Subcutaneous adipose tissue (tissue), 4 donors: ENCODE data around the gene ASPSCR1. TPM values are rescaled to one million over a fixed set of nuclear protein-coding genes. Genes with fewer than 3 reads are reported as not detected.

Source experiments
- total RNA-seq, 4 donors: library from RNA; depleted of rRNA; stranded (reverse); fragments of >200 nt; gene quantifications; one replicate each; pipeline ENCODE4 v1.1.0, GENCODE V29; 2016
- TF ChIP-seq, protein P1 (sequence below): fragments of 450-650 bp; IDR thresholded peaks from one replicate; pipeline ENCODE4 v1.5.1; 2016; ENCODE audit warnings: low read depth, mild to moderate bottlenecking, control low read depth, antibody characterized with exemption, moderate library complexity

Gene ASPSCR1
- total RNA-seq, 4 donors from 2014 or later = 8.2 to 30.1 (median 18.1) TPM

DNA sequence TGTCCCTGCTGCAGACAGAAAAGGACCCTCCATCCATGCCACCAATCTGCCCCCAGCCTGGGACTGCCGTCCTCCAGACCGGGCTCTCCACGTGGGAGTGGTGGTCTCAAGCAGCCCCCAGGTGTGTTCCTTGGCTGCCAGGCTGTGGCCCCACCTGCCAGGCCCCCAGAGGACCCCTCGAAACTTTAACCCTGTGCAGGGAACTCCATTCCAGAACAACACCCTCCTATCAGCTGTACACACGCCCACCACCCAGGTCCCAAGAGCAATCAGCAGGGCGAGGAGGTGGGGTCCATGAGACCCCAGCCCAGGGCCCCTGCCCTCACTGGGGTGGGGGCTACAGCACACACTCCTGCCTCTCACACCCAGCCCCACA is 41.7 kb upstream of the ASPSCR1 start:
- TF ChIP-seq, protein P1, sequence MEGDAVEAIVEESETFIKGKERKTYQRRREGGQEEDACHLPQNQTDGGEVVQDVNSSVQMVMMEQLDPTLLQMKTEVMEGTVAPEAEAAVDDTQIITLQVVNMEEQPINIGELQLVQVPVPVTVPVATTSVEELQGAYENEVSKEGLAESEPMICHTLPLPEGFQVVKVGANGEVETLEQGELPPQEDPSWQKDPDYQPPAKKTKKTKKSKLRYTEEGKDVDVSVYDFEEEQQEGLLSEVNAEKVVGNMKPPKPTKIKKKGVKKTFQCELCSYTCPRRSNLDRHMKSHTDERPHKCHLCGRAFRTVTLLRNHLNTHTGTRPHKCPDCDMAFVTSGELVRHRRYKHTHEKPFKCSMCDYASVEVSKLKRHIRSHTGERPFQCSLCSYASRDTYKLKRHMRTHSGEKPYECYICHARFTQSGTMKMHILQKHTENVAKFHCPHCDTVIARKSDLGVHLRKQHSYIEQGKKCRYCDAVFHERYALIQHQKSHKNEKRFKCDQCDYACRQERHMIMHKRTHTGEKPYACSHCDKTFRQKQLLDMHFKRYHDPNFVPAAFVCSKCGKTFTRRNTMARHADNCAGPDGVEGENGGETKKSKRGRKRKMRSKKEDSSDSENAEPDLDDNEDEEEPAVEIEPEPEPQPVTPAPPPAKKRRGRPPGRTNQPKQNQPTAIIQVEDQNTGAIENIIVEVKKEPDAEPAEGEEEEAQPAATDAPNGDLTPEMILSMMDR = no peak

DNA sequence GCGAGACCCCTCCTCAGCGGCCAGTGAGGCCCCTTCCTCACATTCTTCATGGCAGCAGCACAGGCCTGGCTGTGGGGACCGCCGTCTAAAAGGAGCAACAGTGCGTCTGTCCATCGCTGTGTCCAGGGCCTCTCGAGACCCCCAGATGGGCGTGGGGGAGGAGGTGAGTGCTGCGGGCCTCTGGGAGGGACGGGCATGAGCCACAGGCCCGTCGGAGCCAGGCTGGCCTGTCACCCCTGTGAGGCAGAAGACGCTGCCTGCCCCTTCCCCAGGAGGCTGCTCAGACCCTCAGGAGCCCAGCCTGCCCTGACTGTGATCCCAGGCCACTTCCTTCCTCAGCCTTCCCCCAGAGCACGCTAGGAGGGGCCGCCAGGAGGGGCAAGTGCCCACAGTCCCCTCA is 38.2 kb upstream of the ASPSCR1 start:
- TF ChIP-seq, protein P1 = no peak

DNA sequence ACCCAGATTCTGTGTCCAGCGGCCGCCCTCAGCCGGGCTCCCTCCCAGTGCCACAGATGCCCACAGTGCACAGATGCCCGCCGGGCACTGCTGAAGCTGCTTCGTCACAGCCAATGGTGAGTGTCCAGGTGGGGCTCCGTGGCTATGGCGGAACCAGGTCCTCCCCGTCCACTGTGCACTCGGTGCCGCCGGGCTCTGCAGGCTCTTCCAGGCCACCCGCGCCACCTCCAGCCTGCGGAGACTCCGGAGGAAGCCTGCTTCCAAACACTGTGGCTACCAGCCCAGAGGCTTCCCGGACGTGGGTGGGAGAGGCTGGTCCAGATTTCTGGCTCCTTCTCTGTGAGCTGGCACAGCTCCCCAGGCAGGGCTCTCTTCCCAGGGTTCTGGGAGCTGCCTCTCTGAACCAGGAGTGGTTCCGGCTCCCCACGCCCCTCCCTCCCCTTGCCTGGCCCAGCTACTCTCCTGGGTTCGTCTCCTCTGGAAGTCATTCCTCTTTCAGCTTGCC is 37.5 kb upstream of the ASPSCR1 start:
- TF ChIP-seq, protein P1 = no peak

DNA sequence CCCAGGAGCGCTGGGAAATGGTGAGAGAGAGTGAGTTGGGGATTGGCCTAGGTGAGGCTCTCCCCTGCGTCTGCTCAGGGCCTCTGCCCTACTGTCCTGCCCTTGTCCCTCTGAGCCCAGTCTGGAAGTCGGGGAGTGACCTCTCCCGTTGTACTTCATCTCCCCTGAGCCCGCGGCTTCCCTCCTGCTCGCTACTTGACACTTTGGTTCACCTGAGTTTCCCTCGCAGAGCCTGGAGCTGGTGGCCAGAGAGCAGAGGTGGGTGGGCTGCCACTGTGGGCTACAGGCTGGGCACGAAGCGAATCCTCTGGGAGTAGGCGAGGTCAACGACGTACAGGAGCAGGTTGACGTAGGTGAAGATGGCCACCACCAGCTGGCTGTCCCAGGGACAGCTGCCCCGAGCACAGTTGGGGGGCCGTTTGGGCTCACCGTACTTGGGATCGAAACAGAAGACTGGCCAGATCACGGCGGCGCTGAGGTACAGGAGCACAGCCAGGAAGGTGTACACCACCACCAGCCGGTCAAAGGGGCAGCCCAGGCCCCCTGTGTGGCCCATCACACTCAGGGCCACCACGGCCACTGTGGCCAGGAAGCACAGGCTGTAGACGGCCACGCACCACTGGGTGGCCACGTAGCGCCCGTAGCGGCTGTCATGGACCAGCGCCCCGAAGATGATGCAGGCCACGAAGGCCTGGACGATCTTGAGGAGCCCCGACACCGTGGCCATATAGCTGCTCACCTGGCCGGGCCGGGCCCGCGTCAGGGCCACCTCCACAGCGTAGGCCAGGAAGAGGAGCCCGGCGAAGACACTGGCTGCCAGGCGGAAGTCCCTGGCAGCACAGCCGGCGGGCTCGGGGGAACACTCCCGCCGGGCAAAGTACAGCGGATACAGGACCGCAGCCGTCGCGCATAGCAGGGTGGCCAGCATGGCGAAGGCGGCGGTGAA is 36.6 kb upstream of the ASPSCR1 start:
- TF ChIP-seq, protein P1 = no peak

DNA sequence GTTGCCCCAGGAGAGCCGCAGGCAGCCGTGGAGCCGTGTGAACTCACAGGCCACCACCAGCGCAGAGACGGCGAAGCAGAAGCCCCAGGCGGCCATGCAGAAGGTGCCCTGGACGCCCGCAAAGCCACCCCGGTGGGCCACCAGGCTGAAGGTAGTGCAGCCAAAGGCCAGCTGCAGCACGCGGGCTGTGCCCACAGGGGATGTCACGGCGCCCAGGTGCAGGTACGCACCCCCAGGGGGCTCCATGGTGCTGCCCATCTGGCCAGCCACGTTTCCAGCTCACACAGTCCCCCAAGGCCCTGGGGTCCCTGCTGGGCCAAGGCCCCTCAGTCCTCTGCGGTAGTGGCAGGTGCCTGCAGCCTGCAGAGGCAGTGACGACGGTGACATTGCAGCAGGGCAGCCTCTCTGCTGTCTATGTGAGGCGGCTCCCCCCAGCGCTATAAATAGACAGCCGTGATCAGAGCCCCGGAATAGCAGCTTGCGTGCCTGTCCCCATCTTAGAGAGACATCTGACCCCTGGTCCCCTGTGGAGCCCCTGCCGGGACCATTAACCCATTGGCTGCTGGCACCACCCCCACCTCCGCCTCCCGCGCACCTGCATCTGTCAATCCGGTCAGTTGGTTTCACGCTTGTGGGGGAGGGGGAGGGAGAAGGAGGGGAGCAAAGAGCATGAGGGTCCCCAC is 35.8 kb upstream of the ASPSCR1 start:
- TF ChIP-seq, protein P1 = no peak

DNA sequence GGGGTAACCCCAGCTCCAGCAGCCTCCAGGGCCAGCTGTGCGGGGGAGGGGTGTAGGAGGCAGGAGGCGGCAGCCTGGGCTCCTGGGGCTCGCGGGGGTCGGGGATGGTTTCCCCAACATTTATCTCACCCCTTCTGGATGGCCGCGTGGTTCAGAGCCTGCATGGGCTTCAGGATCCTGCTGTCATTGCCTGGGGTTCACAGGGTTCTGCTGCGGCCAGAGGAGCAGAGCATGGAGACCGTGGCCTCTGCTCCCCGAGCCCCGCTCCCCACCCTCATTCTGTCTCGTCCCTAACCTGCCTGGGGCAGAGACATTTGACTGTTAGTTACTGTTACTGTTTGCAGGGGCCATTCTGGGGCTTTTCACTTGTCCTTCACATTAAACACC is 35.3 kb upstream of the ASPSCR1 start:
- TF ChIP-seq, protein P1 = no peak

DNA sequence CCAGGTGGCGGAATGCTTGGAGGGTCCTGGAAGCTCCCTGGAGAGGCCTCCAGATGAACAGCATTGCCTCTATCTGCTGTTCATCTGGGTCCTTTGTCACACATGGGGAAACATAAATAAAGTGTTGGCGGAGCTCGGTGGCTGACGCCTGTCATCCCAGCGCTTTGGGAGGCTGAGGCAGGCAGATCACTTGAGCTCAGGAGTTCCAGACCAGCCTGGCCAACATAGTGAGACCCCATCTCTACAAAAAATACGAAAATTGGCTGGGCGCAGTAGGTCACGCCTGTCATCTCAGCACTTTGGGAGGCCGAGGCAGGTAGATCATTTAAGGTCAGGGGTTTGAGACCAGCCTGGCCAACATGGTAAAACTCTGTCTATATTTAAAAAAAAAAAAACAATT is 32.6 kb upstream of the ASPSCR1 start:
- TF ChIP-seq, protein P1 = no peak
